A549 (cell line): ENCODE data around the gene RPTOR.

ENCODE experiments used
- EHMT2 ChIP-seq: fragments of 200-600 bp; sonication (generic); IDR thresholded peaks from 2 replicates; pipeline ENCODE4 v1.6.1; 2016; ENCODE audit warnings: antibody characterized with exemption, low read depth, mild to moderate bottlenecking, moderate library complexity
- JUNB ChIP-seq: fragments of >200 bp; sonication (Bioruptor Twin); formaldehyde crosslinking; IDR thresholded peaks from 2 replicates; pipeline ENCODE4 v1.6.1; 2016
- MAX ChIP-seq: IDR thresholded peaks from 2 replicates; pipeline ENCODE4 v1.6.1; 2012

DNA sequence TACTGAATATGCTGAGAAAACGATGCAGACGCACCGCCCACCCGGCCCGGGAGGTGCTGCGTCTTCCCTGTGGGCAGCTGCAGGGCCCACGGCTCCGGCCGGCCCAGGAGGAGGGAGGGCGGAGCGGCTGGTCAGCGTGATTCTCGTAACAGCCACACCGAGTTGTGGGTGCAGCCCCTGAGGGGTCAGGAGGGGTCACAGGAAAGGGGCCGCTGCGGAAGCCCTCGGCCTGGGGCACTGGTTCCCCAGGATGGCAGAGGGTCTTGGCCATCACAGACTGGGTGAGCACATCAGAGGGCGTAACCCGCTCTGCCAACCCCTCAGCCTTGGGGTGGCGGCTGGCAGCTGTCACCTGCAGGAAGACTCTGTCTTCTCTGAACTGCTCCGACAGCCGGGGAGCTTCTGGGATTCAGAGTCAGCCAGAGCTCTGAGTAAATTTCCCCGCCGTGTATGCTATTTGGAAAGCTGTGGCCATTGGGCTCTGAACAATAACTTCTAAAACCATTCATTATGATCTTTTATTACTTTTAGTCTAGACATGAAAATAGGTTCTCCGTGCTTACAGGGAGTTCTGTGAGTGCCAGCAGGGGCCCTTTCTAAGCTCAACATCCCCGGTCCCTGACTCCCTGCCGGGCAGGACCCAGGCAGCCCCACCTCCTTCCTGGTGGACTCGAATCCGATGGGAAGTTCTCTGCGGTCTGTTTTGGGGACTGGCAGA, 359.6 kb downstream of the RPTOR start:
- TF ChIP-seq EHMT2 (no peak), MAX (no peak), JUNB (no peak)
